Omental fat pad (tissue), 4 donors: ENCODE results near the gene RPL36AL. TPM values are rescaled to one million over a fixed set of nuclear protein-coding genes. Genes with fewer than 3 reads are reported as not detected.

Experiments used
- ATAC-seq: fragments of 150-250 bp; one replicate; pipeline ENCODE4 v1.9.1; 2016; ENCODE audit warnings: mild to moderate bottlenecking, moderate library complexity; ENCODE audit not compliant: low FRiP score
- DNase-seq: peaks from one replicate; pipeline ENCODE4 v3.0.0-alpha.2; 2019; ENCODE audit warnings: low spot score
- total RNA-seq, 4 donors: library from RNA; depleted of rRNA; stranded (reverse); fragments of >200 nt; gene quantifications; one replicate each; pipeline ENCODE4 v1.1.0, GENCODE V29; 2016
- TF ChIP-seq, protein P1 (sequence below), 3 donors: fragments of 450-650 bp; IDR thresholded peaks; one replicate each; pipeline ENCODE4 v1.5.1; 2016 to 2017; ENCODE audit warnings: antibody characterized with exemption in 3 of 3, mild to moderate bottlenecking in 3 of 3, moderate library complexity in 2 of 3

Gene RPL36AL
- total RNA-seq, 4 donors from 2014 or later, result 150 to 280 (median 234) TPM

GRCh38 chr14:49584058-49584457, 36.4 kb downstream of the RPL36AL start:
- TF ChIP-seq, protein P1, sequence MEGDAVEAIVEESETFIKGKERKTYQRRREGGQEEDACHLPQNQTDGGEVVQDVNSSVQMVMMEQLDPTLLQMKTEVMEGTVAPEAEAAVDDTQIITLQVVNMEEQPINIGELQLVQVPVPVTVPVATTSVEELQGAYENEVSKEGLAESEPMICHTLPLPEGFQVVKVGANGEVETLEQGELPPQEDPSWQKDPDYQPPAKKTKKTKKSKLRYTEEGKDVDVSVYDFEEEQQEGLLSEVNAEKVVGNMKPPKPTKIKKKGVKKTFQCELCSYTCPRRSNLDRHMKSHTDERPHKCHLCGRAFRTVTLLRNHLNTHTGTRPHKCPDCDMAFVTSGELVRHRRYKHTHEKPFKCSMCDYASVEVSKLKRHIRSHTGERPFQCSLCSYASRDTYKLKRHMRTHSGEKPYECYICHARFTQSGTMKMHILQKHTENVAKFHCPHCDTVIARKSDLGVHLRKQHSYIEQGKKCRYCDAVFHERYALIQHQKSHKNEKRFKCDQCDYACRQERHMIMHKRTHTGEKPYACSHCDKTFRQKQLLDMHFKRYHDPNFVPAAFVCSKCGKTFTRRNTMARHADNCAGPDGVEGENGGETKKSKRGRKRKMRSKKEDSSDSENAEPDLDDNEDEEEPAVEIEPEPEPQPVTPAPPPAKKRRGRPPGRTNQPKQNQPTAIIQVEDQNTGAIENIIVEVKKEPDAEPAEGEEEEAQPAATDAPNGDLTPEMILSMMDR (IDR thresholded peaks at IDR 0.05), result no peak
- no peak for ATAC-seq
- no peak for DNase-seq

DNA sequence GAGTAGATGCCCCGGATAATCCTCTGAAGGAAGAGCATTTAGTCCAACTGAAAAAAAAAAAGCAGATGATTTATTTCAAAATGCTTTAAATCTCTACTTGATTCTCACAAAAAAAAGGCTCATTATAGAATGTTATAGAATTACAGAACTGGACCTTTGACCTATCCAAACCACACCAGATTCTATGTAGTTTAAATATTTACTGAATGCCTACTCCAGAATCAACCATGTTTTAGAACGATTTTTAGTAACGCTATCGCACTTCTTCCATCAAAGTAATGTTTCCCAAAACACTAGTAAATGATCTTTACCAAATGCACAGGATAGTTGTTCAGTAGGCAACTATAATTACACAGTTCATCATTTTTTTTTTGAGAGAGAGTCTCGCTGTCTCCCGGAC, 36.8 kb downstream of the RPL36AL start:
- ATAC-seq (no peak), DNase-seq (no peak)
- TF ChIP-seq, protein P1 (IDR thresholded peaks at IDR 0.05), result no peak

DNA sequence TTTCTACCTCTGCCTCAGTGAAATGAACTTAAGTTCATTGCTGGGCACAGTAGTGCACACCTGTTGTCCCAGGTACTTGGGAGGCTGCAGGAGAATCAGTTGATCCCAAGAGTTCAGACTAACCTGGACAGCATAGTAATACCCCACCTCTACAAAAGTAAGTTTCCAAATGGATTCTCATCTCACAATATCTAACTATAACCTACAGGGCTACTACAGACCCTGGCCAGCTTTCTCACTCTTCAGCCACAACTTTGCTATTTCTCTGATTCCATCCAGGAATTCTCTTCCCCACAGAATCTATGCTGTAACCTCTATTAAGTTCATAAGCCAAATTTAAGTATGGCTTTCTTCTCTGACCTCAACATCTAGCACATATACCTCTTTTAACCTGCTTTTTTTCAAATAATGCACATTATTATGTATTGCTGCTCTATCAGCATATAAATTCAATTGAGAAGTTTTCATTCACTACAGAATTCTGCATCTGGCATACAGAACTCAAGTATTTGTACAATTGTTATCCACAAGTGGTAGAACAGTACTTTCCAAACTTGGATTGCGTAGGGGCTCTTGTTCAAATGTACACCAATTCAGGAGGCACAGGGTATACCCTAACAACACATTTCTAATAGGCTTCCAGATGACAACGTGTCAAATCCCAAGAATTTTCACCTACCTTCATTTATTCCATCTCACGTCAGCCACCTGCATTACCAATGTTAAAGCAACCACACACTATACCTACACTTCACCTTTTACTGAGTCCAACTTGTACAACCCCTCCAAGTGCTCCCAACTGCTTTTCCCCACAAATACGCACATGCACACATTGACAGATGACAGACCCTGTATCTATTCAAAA, 38.1 kb downstream of the RPL36AL start:
- ATAC-seq, result no peak
- TF ChIP-seq, protein P1 (IDR thresholded peaks at IDR 0.05), result no peak

DNA sequence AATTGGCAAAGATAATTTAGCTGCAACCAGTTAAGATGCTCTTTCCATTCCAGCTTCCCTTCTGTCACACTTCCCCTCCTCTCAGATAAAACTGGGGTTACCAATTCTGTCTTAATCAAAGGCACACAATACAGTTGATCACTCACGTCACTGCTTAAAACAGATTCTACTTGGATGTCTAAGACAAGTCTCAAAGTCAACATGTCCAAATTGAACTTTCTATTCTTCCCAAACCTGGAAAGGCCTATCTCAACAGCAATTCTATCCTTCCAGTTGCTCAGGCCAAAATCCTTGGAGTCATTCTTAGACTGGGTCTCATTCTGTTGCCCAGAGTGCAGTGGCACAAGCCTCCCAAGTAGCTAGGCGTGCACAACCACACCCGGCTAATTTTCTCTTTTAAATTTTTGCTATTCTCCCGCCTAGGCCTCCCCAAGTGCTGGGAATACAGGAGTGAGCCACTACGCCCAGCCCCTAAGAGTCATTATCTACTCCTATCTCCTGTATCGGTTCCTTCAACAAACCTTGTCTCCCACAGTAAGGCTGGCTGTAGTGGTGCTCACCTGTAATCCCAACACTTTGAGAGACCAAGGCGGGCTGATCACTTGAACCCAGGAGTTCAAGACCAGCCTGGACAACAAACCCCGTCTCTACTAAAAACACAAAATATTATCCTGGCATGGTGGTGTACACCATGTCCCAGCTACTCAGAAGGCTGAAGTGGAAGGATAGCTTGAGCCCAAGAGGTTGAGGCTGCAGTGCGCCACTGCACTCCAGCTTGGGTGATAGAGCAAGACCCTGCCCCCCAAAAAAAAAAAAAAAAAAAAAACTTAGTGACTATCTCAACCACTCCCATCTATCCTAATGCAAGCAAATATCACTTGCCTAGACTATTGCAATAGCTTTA, 39.0 kb downstream of the RPL36AL start:
- DNase-seq, result no peak
- TF ChIP-seq, protein P1 (IDR thresholded peaks at IDR 0.05), result no peak
- no peak for ATAC-seq

More for the DNA sequence above, 38.1 kb downstream of the RPL36AL start:
- no peak for DNase-seq

GRCh38 chr14:49579841-49580240, 40.6 kb downstream of the RPL36AL start:
- TF ChIP-seq, protein P1 (IDR thresholded peaks at IDR 0.05), result no peak
- ATAC-seq (no peak), DNase-seq (no peak)

DNA sequence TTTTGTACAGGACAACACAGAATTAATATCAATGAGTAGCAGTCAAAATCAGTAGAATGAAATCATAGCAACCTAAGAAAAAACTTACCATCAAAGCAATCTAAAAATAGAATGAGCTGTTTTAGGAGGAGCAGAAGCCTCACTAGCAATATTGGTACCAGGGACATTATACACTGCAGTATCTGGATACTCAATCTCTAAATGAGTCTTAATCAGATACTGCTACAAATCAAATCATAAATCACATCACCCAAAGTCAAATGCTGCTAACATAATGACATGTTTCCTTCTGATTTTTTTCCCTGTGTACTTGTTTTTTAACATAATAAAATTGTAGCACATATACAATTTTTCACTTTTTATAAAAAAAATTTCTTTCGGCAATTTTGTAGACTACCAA, 42.3 kb downstream of the RPL36AL start:
- ATAC-seq (no peak), DNase-seq (no peak)
- TF ChIP-seq, protein P1 (IDR thresholded peaks at IDR 0.05), result no peak
